GM12878 (cell line): ENCODE data around the gene STX3. TPM values are rescaled to one million over a fixed set of nuclear protein-coding genes. Genes with fewer than 3 reads are reported as not detected.

ENCODE experiments used
- ATAC-seq: fragments of 200-7000 bp; cut with Tn5 transposase; 3 replicates; pipeline ENCODE4 v1.9.1; 2020; ENCODE audit warnings: mild to moderate bottlenecking, moderate library complexity
- BruUV-seq: library from RNA; stranded (reverse); fragments of 400-500 nt; replicated peaks from 2 replicates; lab custom pipeline; 2021; lab: Mats Ljungman, UMichigan
- CTCF ChIA-PET: fragments of 300-600 bp; sonication (Branson Sonifier 250); formaldehyde crosslinking; extraction: SDS; loops from one replicate; lab custom pipeline; 2021; ENCODE audit warnings: inconsistent platforms; lab: Yijun Ruan, JAX
- POLR2A ChIA-PET: fragments of 350-600 bp; formaldehyde crosslinking; extraction: SDS; loops from one replicate; lab custom pipeline; 2021; ENCODE audit warnings: inconsistent platforms; lab: Charles Lee
- RAD21 ChIA-PET: fragments of 300-600 bp; sonication (Branson Sonifier 250); formaldehyde crosslinking; loops from one replicate; lab custom pipeline; 2023; ENCODE audit warnings: antibody characterized with exemption; ENCODE audit not compliant: unreplicated experiment; lab: Charles Lee
- SMC1A ChIA-PET: fragments of 300-600 bp; sonication (Branson Sonifier 250); formaldehyde crosslinking; loops from one replicate; lab custom pipeline; 2023; ENCODE audit not compliant: unreplicated experiment, uncharacterized antibody; lab: Charles Lee
- DNase-seq: peaks from one replicate; pipeline ENCODE4 v3.0.0-alpha.2; 2011; ENCODE audit warnings: low read depth, low spot score
- FAIRE-seq: peaks from 3 replicates; lab custom pipeline; 2011; peaks lifted over from hg19 to GRCh38; lab: Jason Lieb, UNC
- H2AFZ ChIP-seq: 2 replicates; pipeline ENCODE4 v1.6.0; 2011; ENCODE audit warnings: low read depth, low read length, control low read depth; ENCODE audit not compliant: control insufficient read depth
- H3K27ac ChIP-seq: 2 replicates; pipeline ENCODE4 v1.5.1; 2011; ENCODE audit warnings: control low read depth; ENCODE audit not compliant: control insufficient read depth, insufficient read depth
- H3K27me3 ChIP-seq, 2 experiments: replicated peaks in 1 of 2; 2 replicates each; pipeline versions ENCODE4 v1.6.0 to v1.6.1; 2011; ENCODE audit warnings: low read length in 1 of 2; ENCODE audit not compliant: control insufficient read depth in 2 of 2, insufficient read depth in 2 of 2
- H3K36me3 ChIP-seq, 2 experiments: 2 replicates each; pipeline ENCODE4 v1.5.1; 2011; ENCODE audit warnings: low read length in 1 of 2; ENCODE audit not compliant: control insufficient read depth in 2 of 2, insufficient read depth in 2 of 2
- H3K4me1 ChIP-seq: 2 replicates; pipeline ENCODE4 v1.6.1; 2011; ENCODE audit warnings: mild to moderate bottlenecking, low read length, moderate library complexity, mixed read lengths; ENCODE audit not compliant: control insufficient read depth, insufficient read depth
- H3K4me2 ChIP-seq: 2 replicates; pipeline ENCODE4 v1.6.0; 2011; ENCODE audit warnings: control low read depth; ENCODE audit not compliant: control insufficient read depth, insufficient read depth
- H3K4me3 ChIP-seq: fragments of 200-600 bp; sonication (generic); 2 replicates; pipeline ENCODE4 v1.5.1; 2016
- H3K79me2 ChIP-seq: 2 replicates; pipeline ENCODE4 v1.6.0; 2011; ENCODE audit warnings: low read length; ENCODE audit not compliant: control insufficient read depth, insufficient read depth
- H3K9ac ChIP-seq: 2 replicates; pipeline ENCODE4 v1.8.0; 2011; ENCODE audit warnings: low read length, control low read depth, mixed read lengths; ENCODE audit not compliant: control insufficient read depth, insufficient read depth
- H3K9me3 ChIP-seq: replicated peaks from 3 replicates; pipeline ENCODE4 v1.5.1; 2011; ENCODE audit warnings: mild to moderate bottlenecking, low read length; ENCODE audit not compliant: control insufficient read depth, insufficient read depth
- H4K20me1 ChIP-seq: 2 replicates; pipeline ENCODE4 v1.6.0; 2011; ENCODE audit not compliant: control insufficient read depth, insufficient read depth
- ATF3 ChIP-seq: IDR thresholded peaks from 2 replicates; pipeline ENCODE4 v1.6.1; 2011; ENCODE audit warnings: low read depth, mild to moderate bottlenecking, low read length, moderate library complexity, borderline replicate concordance; ENCODE audit errors: extremely low read depth
- BACH1 ChIP-seq: fragments of 450-650 bp; IDR thresholded peaks from 2 replicates; pipeline ENCODE4 v1.6.1; 2017; ENCODE audit warnings: mild to moderate bottlenecking, borderline replicate concordance
- BCLAF1 ChIP-seq: fragments of 450-650 bp; IDR thresholded peaks from 2 replicates; pipeline ENCODE4 v1.6.1; 2017; ENCODE audit warnings: antibody characterized with exemption, mild to moderate bottlenecking, moderate library complexity
- CEBPZ ChIP-seq: fragments of 150-350 bp; IDR thresholded peaks from 2 replicates; pipeline ENCODE4 v1.6.1; 2016; ENCODE audit warnings: low read depth, low read length
- CHD1 ChIP-seq: IDR thresholded peaks from 2 replicates; pipeline ENCODE4 v1.6.1; 2012; ENCODE audit warnings: low read depth, low read length, improper control_type of control experiment
- E2F4 ChIP-seq: IDR thresholded peaks from 2 replicates; pipeline ENCODE4 v1.6.1; 2012; ENCODE audit warnings: low read depth, low read length, improper control_type of control experiment
- EED ChIP-seq: sonication (generic); IDR thresholded peaks from 2 replicates; pipeline ENCODE4 v1.6.1; 2016; ENCODE audit warnings: antibody characterized with exemption, low read depth
- IKZF1 ChIP-seq: fragments of 450-650 bp; conservative IDR thresholded peaks from 2 replicates; pipeline ENCODE4 v1.6.1; 2017; ENCODE audit warnings: antibody characterized with exemption, mild to moderate bottlenecking
- KAT2A ChIP-seq: conservative IDR thresholded peaks from 2 replicates; pipeline ENCODE4 v1.6.1; 2011; ENCODE audit warnings: low read depth, low read length; ENCODE audit not compliant: control insufficient read depth
- NFYA ChIP-seq: IDR thresholded peaks from 2 replicates; pipeline ENCODE4 v1.6.1; 2011; ENCODE audit warnings: low read depth, mild to moderate bottlenecking, low read length, improper control_type of control experiment, borderline replicate concordance
- RBBP5 ChIP-seq: fragments of 200-600 bp; sonication (generic); conservative IDR thresholded peaks from 2 replicates; pipeline ENCODE4 v1.6.1; 2016
- SIN3A ChIP-seq: IDR thresholded peaks from 2 replicates; pipeline ENCODE4 v1.6.1; 2012; ENCODE audit warnings: low read depth, low read length, improper control_type of control experiment
- SKIL ChIP-seq: fragments of 450-650 bp; IDR thresholded peaks from 2 replicates; pipeline ENCODE4 v1.6.1; 2017; ENCODE audit warnings: mild to moderate bottlenecking, low read depth, inconsistent platforms; ENCODE audit not compliant: poor library complexity, severe bottlenecking
- SMC3 ChIP-seq: IDR thresholded peaks from 2 replicates; pipeline ENCODE4 v1.6.1; 2011; ENCODE audit warnings: low read length, improper control_type of control experiment, borderline replicate concordance
- ZNF274 ChIP-seq: IDR thresholded peaks from one replicate; pipeline ENCODE4 v1.8.0; 2011; ENCODE audit not compliant: insufficient read length, insufficient read depth
- WGBS: methylation state at CpG from one replicate; pipeline ENCODE4 v1.1.6; 2016; ENCODE audit warnings: low lambda C conversion rate; ENCODE audit not compliant: insufficient replicate concordance, insufficient coverage; ENCODE audit errors: missing lambda C conversion rate; 5-methylcytosine and 5-hydroxymethylcytosine counted together
- in situ Hi-C: fragments of 300-500 bp; cut with MboI; formaldehyde crosslinking; loops from 9 replicates; pipeline ENCODE4 v1.14.3; 2018; ENCODE audit warnings: mixed read lengths
- intact Hi-C: fragments of 100-400 bp; cut with micrococcal nuclease; formaldehyde crosslinking; loops from one replicate; pipeline ENCODE4 v1.14.2; 2022; ENCODE audit not compliant: unreplicated experiment
- polyA plus RNA-seq, 11 experiments: library from polyadenylated mRNA; depleted of rRNA in 4 of 11; unstranded in 6 of 11; stranded (reverse) in 5 of 11; fragments of >200 nt; fragmentation: Nextera tagmentation in 4 of 11; fragmentation: Illumina TruSeq in 1 of 11; extraction: Ambion mirVana in 4 of 11; extraction: Trizol in 1 of 11; gene quantifications; 1 replicate in 1 of 11; 2 replicates in 10 of 11; pipeline versions ENCODE4 v1.2.1 to v1.2.3, GENCODE V29; 2011 to 2016; ENCODE audit warnings: inconsistent platforms in 2 of 11, missing spikeins in 2 of 11, low read depth in 1 of 11
- total RNA-seq, 4 experiments: library from RNA; depleted of rRNA in 3 of 4; stranded (reverse); fragments of >200 nt in 3 of 4; fragmentation: Illumina TruSeq in 1 of 4; extraction: Trizol in 1 of 4; gene quantifications; 2 replicates each; pipeline versions ENCODE4 v1.2.1 to v1.2.3, GENCODE V29; 2013 to 2021

STX3 gene
- total and polyA plus RNA-seq, 10 of the 15 experiments (the other 5 are each of a cell fraction or from before 2014, with no cell fraction given), result 0.11 to 2.5 (median 1.1) TPM

- POLR2A ChIA-PET, result no interaction called here
- WGBS, result 38% methylated on average over 7 of the region's 7 CpGs
- Histone ChIP-seq H4K20me1 (no peaks in the 10 kb centered on the region), H3K27me3 (no peaks in the 10 kb centered on the region; a peak in 1 of 4 replicates), H3K27ac (no peak overlapping the region), H3K9me3 (no peaks in the 10 kb centered on the region), H3K4me3 (no peak overlapping the region), H3K4me1 (peaks cover 5% of the 10 kb centered on the region), H3K79me2 (no peaks in the 10 kb centered on the region), H3K9ac (no peak overlapping the region), H3K36me3 (no peaks in the 10 kb centered on the region), H3K4me2 (no peak overlapping the region), H2AFZ (no peak overlapping the region)
- RAD21 ChIA-PET, result no interaction called here
- CTCF ChIA-PET, result interaction anchor here (2.8 kb wide), 1 partner anchor 32 kb away, joined by 7 read pairs; no protein-coding TSS in a partner anchor
- intact Hi-C loops, result no loop called here
- DNase-seq (no peak), ATAC-seq (no peak), FAIRE-seq (no peak)
- SMC1A ChIA-PET, result no interaction called here
- in situ Hi-C loops, result no loop called here
- BruUV-seq, result no TSS peak
- no peak for TF ChIP-seq SIN3A
- no peak for TF ChIP-seq SKIL
- no peak for TF ChIP-seq NFYA
- no peak for TF ChIP-seq IKZF1
- no peak for TF ChIP-seq CHD1
- TF ChIP-seq ZNF274, result no peak
- TF ChIP-seq RBBP5, result no peak
- no peak for TF ChIP-seq E2F4
- no peak for TF ChIP-seq CEBPZ
- TF ChIP-seq ATF3, result no peak
- no peak for TF ChIP-seq KAT2A
- no peak for TF ChIP-seq BCLAF1
- no peak for TF ChIP-seq SMC3
- TF ChIP-seq BACH1, result no peak
- no peak for TF ChIP-seq EED
These were observed 13.9 kb downstream of the STX3 start for GRCh38 chr11:59769111-59769510.
